GM12878 (cell line): Measurements from ENCODE around the gene PHLDB1. TPM values are rescaled to one million over a fixed set of nuclear protein-coding genes. Genes with fewer than 3 reads are reported as not detected.

ENCODE experiments used
- ATAC-seq: fragments of 200-7000 bp; cut with Tn5 transposase; 3 replicates; pipeline ENCODE4 v1.9.1; 2020; ENCODE audit warnings: mild to moderate bottlenecking, moderate library complexity
- BruUV-seq: library from RNA; stranded (reverse); fragments of 400-500 nt; replicated peaks from 2 replicates; lab custom pipeline; 2021; lab: Mats Ljungman, UMichigan
- CTCF ChIA-PET: fragments of 300-600 bp; sonication (Branson Sonifier 250); formaldehyde crosslinking; extraction: SDS; loops from one replicate; lab custom pipeline; 2021; ENCODE audit warnings: inconsistent platforms; lab: Yijun Ruan, JAX
- POLR2A ChIA-PET: fragments of 350-600 bp; formaldehyde crosslinking; extraction: SDS; loops from one replicate; lab custom pipeline; 2021; ENCODE audit warnings: inconsistent platforms; lab: Charles Lee
- RAD21 ChIA-PET: fragments of 300-600 bp; sonication (Branson Sonifier 250); formaldehyde crosslinking; loops from one replicate; lab custom pipeline; 2023; ENCODE audit warnings: antibody characterized with exemption; ENCODE audit not compliant: unreplicated experiment; lab: Charles Lee
- SMC1A ChIA-PET: fragments of 300-600 bp; sonication (Branson Sonifier 250); formaldehyde crosslinking; loops from one replicate; lab custom pipeline; 2023; ENCODE audit not compliant: unreplicated experiment, uncharacterized antibody; lab: Charles Lee
- DNase-seq: peaks from one replicate; pipeline ENCODE4 v3.0.0-alpha.2; 2011; ENCODE audit warnings: low read depth, low spot score
- FAIRE-seq: peaks from 3 replicates; lab custom pipeline; 2011; peaks lifted over from hg19 to GRCh38; lab: Jason Lieb, UNC
- H2AFZ ChIP-seq: 2 replicates; pipeline ENCODE4 v1.6.0; 2011; ENCODE audit warnings: low read depth, low read length, control low read depth; ENCODE audit not compliant: control insufficient read depth
- H3K27ac ChIP-seq: 2 replicates; pipeline ENCODE4 v1.5.1; 2011; ENCODE audit warnings: control low read depth; ENCODE audit not compliant: control insufficient read depth, insufficient read depth
- H3K27me3 ChIP-seq, 2 experiments: replicated peaks in 1 of 2; 2 replicates each; pipeline versions ENCODE4 v1.6.0 to v1.6.1; 2011; ENCODE audit warnings: low read length in 1 of 2; ENCODE audit not compliant: control insufficient read depth in 2 of 2, insufficient read depth in 2 of 2
- H3K36me3 ChIP-seq, 2 experiments: 2 replicates each; pipeline ENCODE4 v1.5.1; 2011; ENCODE audit warnings: low read length in 1 of 2; ENCODE audit not compliant: control insufficient read depth in 2 of 2, insufficient read depth in 2 of 2
- H3K4me1 ChIP-seq: 2 replicates; pipeline ENCODE4 v1.6.1; 2011; ENCODE audit warnings: mild to moderate bottlenecking, low read length, moderate library complexity, mixed read lengths; ENCODE audit not compliant: control insufficient read depth, insufficient read depth
- H3K4me2 ChIP-seq: 2 replicates; pipeline ENCODE4 v1.6.0; 2011; ENCODE audit warnings: control low read depth; ENCODE audit not compliant: control insufficient read depth, insufficient read depth
- H3K4me3 ChIP-seq: fragments of 200-600 bp; sonication (generic); 2 replicates; pipeline ENCODE4 v1.5.1; 2016
- H3K79me2 ChIP-seq: 2 replicates; pipeline ENCODE4 v1.6.0; 2011; ENCODE audit warnings: low read length; ENCODE audit not compliant: control insufficient read depth, insufficient read depth
- H3K9ac ChIP-seq: 2 replicates; pipeline ENCODE4 v1.8.0; 2011; ENCODE audit warnings: low read length, control low read depth, mixed read lengths; ENCODE audit not compliant: control insufficient read depth, insufficient read depth
- H3K9me3 ChIP-seq: replicated peaks from 3 replicates; pipeline ENCODE4 v1.5.1; 2011; ENCODE audit warnings: mild to moderate bottlenecking, low read length; ENCODE audit not compliant: control insufficient read depth, insufficient read depth
- H4K20me1 ChIP-seq: 2 replicates; pipeline ENCODE4 v1.6.0; 2011; ENCODE audit not compliant: control insufficient read depth, insufficient read depth
- BMI1 ChIP-seq: fragments of 450-650 bp; IDR thresholded peaks from 2 replicates; pipeline ENCODE4 v1.6.1; 2016; ENCODE audit warnings: mild to moderate bottlenecking, moderate library complexity, borderline replicate concordance
- EED ChIP-seq: sonication (generic); IDR thresholded peaks from 2 replicates; pipeline ENCODE4 v1.6.1; 2016; ENCODE audit warnings: antibody characterized with exemption, low read depth
- EGR1 ChIP-seq, 2 experiments: IDR thresholded peaks; 1 replicate in 1 of 2; 2 replicates in 1 of 2; pipeline ENCODE4 v1.6.1; 2011 to 2012; ENCODE audit warnings: low read depth in 2 of 2, low read length in 2 of 2, borderline replicate concordance in 1 of 2, mild to moderate bottlenecking in 1 of 2, moderate library complexity in 1 of 2
- IKZF1 ChIP-seq: fragments of 450-650 bp; conservative IDR thresholded peaks from 2 replicates; pipeline ENCODE4 v1.6.1; 2017; ENCODE audit warnings: antibody characterized with exemption, mild to moderate bottlenecking
- IKZF2 ChIP-seq, 2 experiments: fragments of 450-650 bp; IDR thresholded peaks; 2 replicates each; pipeline ENCODE4 v1.6.1; 2017; ENCODE audit warnings: mild to moderate bottlenecking in 2 of 2, moderate library complexity in 2 of 2
- LARP7 ChIP-seq: fragments of 450-650 bp; IDR thresholded peaks from 2 replicates; pipeline ENCODE4 v1.6.1; 2017; ENCODE audit warnings: mild to moderate bottlenecking
- MTA3 ChIP-seq: IDR thresholded peaks from 2 replicates; pipeline ENCODE4 v1.6.1; 2012; ENCODE audit warnings: low read length, inconsistent platforms, borderline replicate concordance
- MYB ChIP-seq: fragments of 150-350 bp; IDR thresholded peaks from 2 replicates; pipeline ENCODE4 v1.6.1; 2014; ENCODE audit warnings: mild to moderate bottlenecking, low read depth, low read length, borderline replicate concordance
- RUNX3 ChIP-seq: IDR thresholded peaks from 2 replicates; pipeline ENCODE4 v1.6.1; 2012; ENCODE audit warnings: low read length, inconsistent platforms
- SUZ12 ChIP-seq: fragments of 200-600 bp; sonication (generic); IDR thresholded peaks from one replicate; pipeline ENCODE4 v1.6.1; 2018; ENCODE audit warnings: antibody characterized with exemption, mild to moderate bottlenecking; ENCODE audit not compliant: unreplicated experiment
- WGBS: methylation state at CpG from one replicate; pipeline ENCODE4 v1.1.6; 2016; ENCODE audit warnings: low lambda C conversion rate; ENCODE audit not compliant: insufficient replicate concordance, insufficient coverage; ENCODE audit errors: missing lambda C conversion rate; 5-methylcytosine and 5-hydroxymethylcytosine counted together
- in situ Hi-C: fragments of 300-500 bp; cut with MboI; formaldehyde crosslinking; loops from 9 replicates; pipeline ENCODE4 v1.14.3; 2018; ENCODE audit warnings: mixed read lengths
- intact Hi-C: fragments of 100-400 bp; cut with micrococcal nuclease; formaldehyde crosslinking; loops from one replicate; pipeline ENCODE4 v1.14.2; 2022; ENCODE audit not compliant: unreplicated experiment
- polyA plus RNA-seq, 11 experiments: library from polyadenylated mRNA; depleted of rRNA in 4 of 11; unstranded in 6 of 11; stranded (reverse) in 5 of 11; fragments of >200 nt; fragmentation: Nextera tagmentation in 4 of 11; fragmentation: Illumina TruSeq in 1 of 11; extraction: Ambion mirVana in 4 of 11; extraction: Trizol in 1 of 11; gene quantifications; 1 replicate in 1 of 11; 2 replicates in 10 of 11; pipeline versions ENCODE4 v1.2.1 to v1.2.3, GENCODE V29; 2011 to 2016; ENCODE audit warnings: inconsistent platforms in 2 of 11, missing spikeins in 2 of 11, low read depth in 1 of 11
- total RNA-seq, 4 experiments: library from RNA; depleted of rRNA in 3 of 4; stranded (reverse); fragments of >200 nt in 3 of 4; fragmentation: Illumina TruSeq in 1 of 4; extraction: Trizol in 1 of 4; gene quantifications; 2 replicates each; pipeline versions ENCODE4 v1.2.1 to v1.2.3, GENCODE V29; 2013 to 2021
- TF ChIP-seq, protein P1 (sequence below): IDR thresholded peaks from 2 replicates; pipeline ENCODE4 v1.6.1; 2011; ENCODE audit warnings: low read depth, mild to moderate bottlenecking, low read length, moderate library complexity, borderline replicate concordance; ENCODE audit errors: extremely low read depth
- TF ChIP-seq, protein P2 (sequence below): fragments of 450-650 bp; IDR thresholded peaks from 2 replicates; pipeline ENCODE4 v1.6.1; 2014; ENCODE audit warnings: mild to moderate bottlenecking
- TF ChIP-seq, protein P3 (sequence below): IDR thresholded peaks from 2 replicates; pipeline ENCODE4 v1.6.1; 2012; ENCODE audit warnings: low read depth, low read length, improper control_type of control experiment
- TF ChIP-seq, protein P4 (sequence below): IDR thresholded peaks from 2 replicates; pipeline ENCODE4 v1.6.1; 2012; ENCODE audit warnings: mild to moderate bottlenecking, low read depth, low read length
- TF ChIP-seq, protein P5 (sequence below): fragments of 450-650 bp; IDR thresholded peaks from 2 replicates; pipeline ENCODE4 v1.6.1; 2017; ENCODE audit warnings: mild to moderate bottlenecking, low read depth, inconsistent platforms; ENCODE audit not compliant: poor library complexity, severe bottlenecking

Gene PHLDB1
- total and polyA plus RNA-seq, 10 of the 15 experiments (the other 5 are each of a cell fraction or from before 2014, with no cell fraction given) = 0.03 to 0.26 (median 0.18) TPM; not detected in 4

DNA sequence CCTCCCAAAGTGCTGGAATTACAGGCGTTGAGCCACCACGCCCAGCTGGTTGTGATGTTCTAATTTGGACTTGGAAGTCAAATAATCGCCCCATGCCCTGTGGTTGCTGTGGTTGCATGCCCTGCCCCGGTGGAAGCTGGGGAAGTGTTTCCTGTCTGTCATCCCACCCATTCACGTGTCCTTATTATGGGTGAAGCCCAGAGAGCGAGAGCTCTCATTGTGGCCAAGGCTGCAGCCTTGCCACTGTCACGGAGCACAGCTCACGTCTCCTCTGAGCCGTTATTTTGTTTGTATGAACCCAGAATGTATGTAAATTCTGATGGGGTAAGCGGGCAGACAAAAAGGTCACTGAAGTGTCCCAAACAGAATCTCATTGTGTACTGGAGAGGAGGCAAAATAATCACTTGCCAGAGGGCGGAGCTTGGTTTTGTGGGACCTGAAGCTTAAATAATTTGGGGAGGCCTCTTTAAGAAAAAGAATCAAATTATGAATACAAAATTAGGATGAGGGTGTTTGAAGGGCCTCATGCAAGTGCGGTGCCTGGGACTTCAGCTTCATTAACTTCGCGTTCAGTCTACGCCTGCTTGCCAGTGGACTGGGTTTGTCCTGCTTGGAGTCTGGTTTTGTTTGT is 97.8 kb downstream of the PHLDB1 start:
- WGBS = 9% methylated on average over 15 of the region's 15 CpGs
- H3K9me3 ChIP-seq = peaks cover 3% of the 10 kb centered on the region; the same call in 1 of the 3 replicates
- no peaks in the 10 kb centered on the region for H4K20me1 ChIP-seq
- no peaks in the 10 kb centered on the region for H3K27me3 ChIP-seq
- no peak overlapping the region for H3K9ac ChIP-seq
- H3K27ac ChIP-seq = no peak overlapping the region
- intact Hi-C loops = no loop called here
- in situ Hi-C loops = no loop called here
- H2AFZ ChIP-seq = peak overlapping the region; percentile 51
- no peaks in the 10 kb centered on the region for H3K79me2 ChIP-seq
- no peak for FAIRE-seq
- BruUV-seq = no TSS peak
- no peak for DNase-seq
- ATAC-seq = peak; percentile 64
- ChIA-PET POLR2A (interaction anchor here (0.6 kb wide), 1 partner anchor 449 kb away, joined by 9 read pairs; no protein-coding TSS in a partner anchor), RAD21 (interaction anchor here (0.6 kb wide), 1 partner anchor 40 kb away, joined by 3 read pairs; no protein-coding TSS in a partner anchor), CTCF (interaction anchor here (0.6 to 1.5 kb wide), 2 partner anchors 11 to 226 kb away, joined by 3 read pairs; no protein-coding TSS in a partner anchor), SMC1A (no interaction called here)
- H3K36me3 ChIP-seq = no peaks in the 10 kb centered on the region
- no peak overlapping the region for H3K4me3 ChIP-seq
- peaks cover 15% of the 10 kb centered on the region for H3K4me1 ChIP-seq
- H3K4me2 ChIP-seq = peak overlapping the region; percentile 60; the same call in 1 of the 2 replicates
- TF ChIP-seq SUZ12 (no peak), EED (0 out of 2 replicates have a peak, but pooled peaks have one; percentile 12), IKZF1 (0 out of 2 replicates have a peak, but pooled peaks have one; percentile 18), BMI1 (no peak), LARP7 (no peak), MYB (no peak), EGR1 (IDR thresholded peaks at IDR 0.05; ENCODE audit: borderline replicate concordance in 1 of 2, low read depth in 2 of 2, low read length in 2 of 2) (no peak), RUNX3 (peak; percentile 50), IKZF2 (IDR thresholded peaks at IDR 0.05) (peak in 1 of 2 experiments; percentile 18; a peak in 1 of 4 replicates), MTA3 (no peak)
- TF ChIP-seq, protein P1, sequence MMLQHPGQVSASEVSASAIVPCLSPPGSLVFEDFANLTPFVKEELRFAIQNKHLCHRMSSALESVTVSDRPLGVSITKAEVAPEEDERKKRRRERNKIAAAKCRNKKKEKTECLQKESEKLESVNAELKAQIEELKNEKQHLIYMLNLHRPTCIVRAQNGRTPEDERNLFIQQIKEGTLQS = no peak
- TF ChIP-seq, protein P2, sequence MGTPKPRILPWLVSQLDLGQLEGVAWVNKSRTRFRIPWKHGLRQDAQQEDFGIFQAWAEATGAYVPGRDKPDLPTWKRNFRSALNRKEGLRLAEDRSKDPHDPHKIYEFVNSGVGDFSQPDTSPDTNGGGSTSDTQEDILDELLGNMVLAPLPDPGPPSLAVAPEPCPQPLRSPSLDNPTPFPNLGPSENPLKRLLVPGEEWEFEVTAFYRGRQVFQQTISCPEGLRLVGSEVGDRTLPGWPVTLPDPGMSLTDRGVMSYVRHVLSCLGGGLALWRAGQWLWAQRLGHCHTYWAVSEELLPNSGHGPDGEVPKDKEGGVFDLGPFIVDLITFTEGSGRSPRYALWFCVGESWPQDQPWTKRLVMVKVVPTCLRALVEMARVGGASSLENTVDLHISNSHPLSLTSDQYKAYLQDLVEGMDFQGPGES = no peak
- TF ChIP-seq, protein P3, sequence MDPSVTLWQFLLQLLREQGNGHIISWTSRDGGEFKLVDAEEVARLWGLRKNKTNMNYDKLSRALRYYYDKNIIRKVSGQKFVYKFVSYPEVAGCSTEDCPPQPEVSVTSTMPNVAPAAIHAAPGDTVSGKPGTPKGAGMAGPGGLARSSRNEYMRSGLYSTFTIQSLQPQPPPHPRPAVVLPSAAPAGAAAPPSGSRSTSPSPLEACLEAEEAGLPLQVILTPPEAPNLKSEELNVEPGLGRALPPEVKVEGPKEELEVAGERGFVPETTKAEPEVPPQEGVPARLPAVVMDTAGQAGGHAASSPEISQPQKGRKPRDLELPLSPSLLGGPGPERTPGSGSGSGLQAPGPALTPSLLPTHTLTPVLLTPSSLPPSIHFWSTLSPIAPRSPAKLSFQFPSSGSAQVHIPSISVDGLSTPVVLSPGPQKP = no peak
- TF ChIP-seq, protein P4, sequence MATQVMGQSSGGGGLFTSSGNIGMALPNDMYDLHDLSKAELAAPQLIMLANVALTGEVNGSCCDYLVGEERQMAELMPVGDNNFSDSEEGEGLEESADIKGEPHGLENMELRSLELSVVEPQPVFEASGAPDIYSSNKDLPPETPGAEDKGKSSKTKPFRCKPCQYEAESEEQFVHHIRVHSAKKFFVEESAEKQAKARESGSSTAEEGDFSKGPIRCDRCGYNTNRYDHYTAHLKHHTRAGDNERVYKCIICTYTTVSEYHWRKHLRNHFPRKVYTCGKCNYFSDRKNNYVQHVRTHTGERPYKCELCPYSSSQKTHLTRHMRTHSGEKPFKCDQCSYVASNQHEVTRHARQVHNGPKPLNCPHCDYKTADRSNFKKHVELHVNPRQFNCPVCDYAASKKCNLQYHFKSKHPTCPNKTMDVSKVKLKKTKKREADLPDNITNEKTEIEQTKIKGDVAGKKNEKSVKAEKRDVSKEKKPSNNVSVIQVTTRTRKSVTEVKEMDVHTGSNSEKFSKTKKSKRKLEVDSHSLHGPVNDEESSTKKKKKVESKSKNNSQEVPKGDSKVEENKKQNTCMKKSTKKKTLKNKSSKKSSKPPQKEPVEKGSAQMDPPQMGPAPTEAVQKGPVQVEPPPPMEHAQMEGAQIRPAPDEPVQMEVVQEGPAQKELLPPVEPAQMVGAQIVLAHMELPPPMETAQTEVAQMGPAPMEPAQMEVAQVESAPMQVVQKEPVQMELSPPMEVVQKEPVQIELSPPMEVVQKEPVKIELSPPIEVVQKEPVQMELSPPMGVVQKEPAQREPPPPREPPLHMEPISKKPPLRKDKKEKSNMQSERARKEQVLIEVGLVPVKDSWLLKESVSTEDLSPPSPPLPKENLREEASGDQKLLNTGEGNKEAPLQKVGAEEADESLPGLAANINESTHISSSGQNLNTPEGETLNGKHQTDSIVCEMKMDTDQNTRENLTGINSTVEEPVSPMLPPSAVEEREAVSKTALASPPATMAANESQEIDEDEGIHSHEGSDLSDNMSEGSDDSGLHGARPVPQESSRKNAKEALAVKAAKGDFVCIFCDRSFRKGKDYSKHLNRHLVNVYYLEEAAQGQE = no peak
- TF ChIP-seq, protein P5, sequence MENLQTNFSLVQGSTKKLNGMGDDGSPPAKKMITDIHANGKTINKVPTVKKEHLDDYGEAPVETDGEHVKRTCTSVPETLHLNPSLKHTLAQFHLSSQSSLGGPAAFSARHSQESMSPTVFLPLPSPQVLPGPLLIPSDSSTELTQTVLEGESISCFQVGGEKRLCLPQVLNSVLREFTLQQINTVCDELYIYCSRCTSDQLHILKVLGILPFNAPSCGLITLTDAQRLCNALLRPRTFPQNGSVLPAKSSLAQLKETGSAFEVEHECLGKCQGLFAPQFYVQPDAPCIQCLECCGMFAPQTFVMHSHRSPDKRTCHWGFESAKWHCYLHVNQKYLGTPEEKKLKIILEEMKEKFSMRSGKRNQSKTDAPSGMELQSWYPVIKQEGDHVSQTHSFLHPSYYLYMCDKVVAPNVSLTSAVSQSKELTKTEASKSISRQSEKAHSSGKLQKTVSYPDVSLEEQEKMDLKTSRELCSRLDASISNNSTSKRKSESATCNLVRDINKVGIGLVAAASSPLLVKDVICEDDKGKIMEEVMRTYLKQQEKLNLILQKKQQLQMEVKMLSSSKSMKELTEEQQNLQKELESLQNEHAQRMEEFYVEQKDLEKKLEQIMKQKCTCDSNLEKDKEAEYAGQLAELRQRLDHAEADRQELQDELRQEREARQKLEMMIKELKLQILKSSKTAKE = no peak
